NCI-H2227 (cell line): Measurements from ENCODE around the gene DKK2.
"Not testable (repeated sequence)": the region's sequence is repeated elsewhere in the genome, so short reads cannot be mapped to it uniquely, and the experiment has no call there.

ENCODE experiments used
- DNase-seq: peaks from one replicate; lab custom pipeline; 2025; ENCODE audit not compliant: unreplicated experiment; lab: John Stamatoyannopoulos, UW

DKK2 gene

GRCh38 chr4:106914223-106914622 lies 121.9 kb downstream of the DKK2 start:
- DNase-seq, result no peak

- no peak for DNase-seq
These were observed 126.5 kb downstream of the DKK2 start for GRCh38 chr4:106909486-106910188.

- DNase-seq, result not testable (repeated sequence)
These were observed 128.1 kb downstream of the DKK2 start for GRCh38 chr4:106908049-106908448.

- DNase-seq, result no peak
These were observed 128.9 kb downstream of the DKK2 start for GRCh38 chr4:106907216-106907615.

- DNase-seq, result no peak
These were observed 129.4 kb downstream of the DKK2 start for GRCh38 chr4:106906728-106907127.

GRCh38 chr4:106898621-106899230 lies 137.4 kb downstream of the DKK2 start:
- DNase-seq, result no peak

GRCh38 chr4:106893903-106894302 lies 142.2 kb downstream of the DKK2 start:
- DNase-seq, result no peak

- no peak for DNase-seq
These were observed 142.7 kb downstream of the DKK2 start for GRCh38 chr4:106893395-106893881.

- no peak for DNase-seq
These were observed 143.3 kb downstream of the DKK2 start for GRCh38 chr4:106892786-106893185.

GRCh38 chr4:106875340-106875739 lies 160.8 kb downstream of the DKK2 start:
- DNase-seq, result no peak
